ENCODE measurements around the gene PNKD.
A peak's percentile ranks its signal among the peaks of the same experiment; 100 is the strongest.

PNKD gene

GRCh38 chr2:218317835-218318234, 47.5 kb downstream of the PNKD start:
- TF ChIP-seq SPI1 (IDR thresholded peaks at IDR 0.05; ENCODE audit: borderline replicate concordance, low read depth) (no peak), POLR2AphosphoS5 (IDR thresholded peaks at IDR 0.05; ENCODE audit: low read depth) (no peak), GABPA (IDR thresholded peaks at IDR 0.05; ENCODE audit: low read depth) (no peak), CTCF (IDR thresholded peaks at IDR 0.05; ENCODE audit: insufficient read depth, low read length) (no peak)
- TF ChIP-seq, protein P1, sequence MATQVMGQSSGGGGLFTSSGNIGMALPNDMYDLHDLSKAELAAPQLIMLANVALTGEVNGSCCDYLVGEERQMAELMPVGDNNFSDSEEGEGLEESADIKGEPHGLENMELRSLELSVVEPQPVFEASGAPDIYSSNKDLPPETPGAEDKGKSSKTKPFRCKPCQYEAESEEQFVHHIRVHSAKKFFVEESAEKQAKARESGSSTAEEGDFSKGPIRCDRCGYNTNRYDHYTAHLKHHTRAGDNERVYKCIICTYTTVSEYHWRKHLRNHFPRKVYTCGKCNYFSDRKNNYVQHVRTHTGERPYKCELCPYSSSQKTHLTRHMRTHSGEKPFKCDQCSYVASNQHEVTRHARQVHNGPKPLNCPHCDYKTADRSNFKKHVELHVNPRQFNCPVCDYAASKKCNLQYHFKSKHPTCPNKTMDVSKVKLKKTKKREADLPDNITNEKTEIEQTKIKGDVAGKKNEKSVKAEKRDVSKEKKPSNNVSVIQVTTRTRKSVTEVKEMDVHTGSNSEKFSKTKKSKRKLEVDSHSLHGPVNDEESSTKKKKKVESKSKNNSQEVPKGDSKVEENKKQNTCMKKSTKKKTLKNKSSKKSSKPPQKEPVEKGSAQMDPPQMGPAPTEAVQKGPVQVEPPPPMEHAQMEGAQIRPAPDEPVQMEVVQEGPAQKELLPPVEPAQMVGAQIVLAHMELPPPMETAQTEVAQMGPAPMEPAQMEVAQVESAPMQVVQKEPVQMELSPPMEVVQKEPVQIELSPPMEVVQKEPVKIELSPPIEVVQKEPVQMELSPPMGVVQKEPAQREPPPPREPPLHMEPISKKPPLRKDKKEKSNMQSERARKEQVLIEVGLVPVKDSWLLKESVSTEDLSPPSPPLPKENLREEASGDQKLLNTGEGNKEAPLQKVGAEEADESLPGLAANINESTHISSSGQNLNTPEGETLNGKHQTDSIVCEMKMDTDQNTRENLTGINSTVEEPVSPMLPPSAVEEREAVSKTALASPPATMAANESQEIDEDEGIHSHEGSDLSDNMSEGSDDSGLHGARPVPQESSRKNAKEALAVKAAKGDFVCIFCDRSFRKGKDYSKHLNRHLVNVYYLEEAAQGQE (IDR thresholded peaks at IDR 0.05; ENCODE audit: insufficient replicate concordance, low read depth): no peak

GRCh38 chr2:218318241-218318640, 47.9 kb downstream of the PNKD start:
- no peak for DNase-seq (ENCODE audit: low read depth in 1 of 2, low spot score in 1 of 2)
- no peak for TF ChIP-seq CTCF (IDR thresholded peaks at IDR 0.05; ENCODE audit: insufficient read depth, low read length)
- no peak for TF ChIP-seq SPI1 (IDR thresholded peaks at IDR 0.05; ENCODE audit: borderline replicate concordance, low read depth)
- TF ChIP-seq POLR2AphosphoS5 (IDR thresholded peaks at IDR 0.05; ENCODE audit: low read depth): no peak
- TF ChIP-seq, protein P1 (IDR thresholded peaks at IDR 0.05; ENCODE audit: insufficient replicate concordance, low read depth): no peak
- no peak for TF ChIP-seq GABPA (IDR thresholded peaks at IDR 0.05; ENCODE audit: low read depth)
- Histone ChIP-seq H3K27ac (replicated peaks) (no peak overlapping the region), H3K4me3 (replicated peaks; ENCODE audit: insufficient read depth, low read length) (no peak overlapping the region), H3K27me3 (ENCODE audit: insufficient read depth, poor library complexity, severe bottlenecking) (no peaks in the 10 kb centered on the region)

More at GRCh38 chr2:218317835-218318234, 47.5 kb downstream of the PNKD start:
- H3K27ac ChIP-seq (replicated peaks): peak overlapping the region; percentile 86
- H3K27me3 ChIP-seq (ENCODE audit: insufficient read depth, poor library complexity, severe bottlenecking): no peaks in the 10 kb centered on the region
- DNase-seq (ENCODE audit: low read depth in 1 of 2, low spot score in 1 of 2): no peak
- H3K4me3 ChIP-seq (replicated peaks; ENCODE audit: insufficient read depth, low read length): no peak overlapping the region

GRCh38 chr2:218319813-218320365, 49.6 kb downstream of the PNKD start:
- Histone ChIP-seq H3K4me3 (replicated peaks; ENCODE audit: insufficient read depth, low read length) (no peak overlapping the region), H3K27ac (replicated peaks) (no peak overlapping the region), H3K27me3 (ENCODE audit: insufficient read depth, poor library complexity, severe bottlenecking) (no peaks in the 10 kb centered on the region)
- TF ChIP-seq, protein P1 (IDR thresholded peaks at IDR 0.05; ENCODE audit: insufficient replicate concordance, low read depth): no peak
- peak; percentile 65; the same call in 1 of the 2 replicates for TF ChIP-seq SPI1 (IDR thresholded peaks at IDR 0.05; ENCODE audit: borderline replicate concordance, low read depth)
- DNase-seq (ENCODE audit: low read depth in 1 of 2, low spot score in 1 of 2): peak in 1 of 2 experiments; percentile 17
